ENCODE measurements around the gene ARL17A. TPM values are rescaled to one million over a fixed set of nuclear protein-coding genes. Genes with fewer than 3 reads are reported as not detected.
"Not testable (repeated sequence)": the region's sequence is repeated elsewhere in the genome, so short reads cannot be mapped to it uniquely, and the experiment has no call there.

ARL17A gene
- total RNA-seq, 1 donor from 2014 or later = 57.2 TPM

DNA sequence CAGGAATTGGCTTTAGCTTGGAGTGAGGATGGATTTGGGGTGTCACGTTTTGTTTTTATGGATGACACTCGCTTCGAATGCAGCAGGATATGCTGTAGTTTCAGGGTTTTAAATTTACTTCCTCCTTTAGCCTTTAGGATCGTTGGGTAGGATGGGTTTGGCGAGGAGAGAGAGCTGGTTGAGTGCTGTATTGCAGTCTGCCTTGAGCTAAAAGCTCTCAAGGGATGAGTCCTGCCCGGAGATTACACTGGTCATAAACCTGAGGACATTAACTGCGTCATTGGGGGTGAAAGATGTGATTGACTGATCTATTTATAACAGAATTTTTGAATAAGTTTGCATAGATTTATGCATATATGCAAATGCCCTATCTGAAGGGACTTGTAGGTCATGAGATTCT, 11.8 kb upstream of the ARL17A start:
- H3K27ac Mint-ChIP-seq; H3K27me3 Mint-ChIP-seq; H3K4me3 Mint-ChIP-seq; CTCF ChIA-PET; intact Hi-C loops (cut with micrococcal nuclease); H3K4me1 Mint-ChIP-seq; H3K36me3 Mint-ChIP-seq (ENCODE audit: low read depth); DNase-seq; POLR2A ChIA-PET; H3K9me3 Mint-ChIP-seq: not testable (repeated sequence)
- ATAC-seq (ENCODE audit: low read depth) = peak; percentile 78

DNA sequence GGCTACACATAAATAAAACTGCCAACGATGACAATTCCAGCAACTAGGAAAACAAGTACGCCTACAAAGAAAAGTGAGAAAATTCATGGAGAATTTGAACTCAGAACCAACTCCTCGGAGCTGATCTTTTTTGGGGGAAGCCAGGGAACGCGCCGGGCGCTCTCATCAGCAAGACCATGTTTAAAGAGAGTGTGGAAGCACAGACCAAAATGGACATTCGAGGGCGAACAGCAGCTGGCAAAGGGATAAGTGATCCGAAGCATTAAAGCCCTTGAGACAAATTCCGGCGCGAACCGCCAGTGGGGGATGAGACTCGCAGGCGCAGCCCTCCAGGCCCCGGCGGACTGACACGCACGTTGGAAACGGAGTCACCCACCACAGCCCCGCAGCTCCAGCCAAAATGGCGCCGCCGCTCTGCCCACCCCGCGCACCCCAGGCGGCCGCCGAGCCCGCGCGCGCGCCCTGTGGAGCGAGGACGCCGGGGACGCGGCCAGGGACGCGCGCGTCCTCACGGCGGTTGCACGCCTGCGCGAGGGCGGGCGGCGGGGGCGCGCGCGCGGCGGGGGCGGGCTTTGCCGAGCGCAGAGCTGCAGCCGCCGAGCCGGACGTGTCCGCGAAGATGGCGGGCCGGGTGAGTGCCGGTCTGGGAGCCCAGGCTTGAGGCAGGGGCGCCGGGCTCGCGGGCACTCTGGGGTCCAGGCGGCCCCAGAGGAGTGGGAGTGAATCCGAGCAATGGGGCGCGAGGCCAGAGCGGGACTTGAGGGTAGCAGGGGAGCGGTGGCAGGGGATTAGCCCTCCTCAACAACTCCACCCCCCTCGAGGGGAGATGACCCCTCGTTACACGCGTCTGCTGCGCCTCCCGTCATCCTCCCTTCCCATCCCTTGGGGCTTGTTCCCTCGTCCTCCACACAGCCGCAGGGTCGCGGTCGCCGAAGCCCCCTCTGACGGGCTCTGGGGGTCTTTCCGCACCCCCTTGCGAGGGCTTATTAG, 11.0 kb upstream of the ARL17A start, which contains the start of gene NSF:
Gene NSF, plus strand, starts transcription at position 513 of the 990 bp plus-strand sequence. Its CDS starts 107 bp downstream, at position 620.
- H3K9me3 Mint-ChIP-seq; H3K4me3 Mint-ChIP-seq; H3K27ac Mint-ChIP-seq; DNase-seq; CTCF ChIA-PET; H3K27me3 Mint-ChIP-seq; H3K36me3 Mint-ChIP-seq (ENCODE audit: low read depth); intact Hi-C loops (cut with micrococcal nuclease); POLR2A ChIA-PET; H3K4me1 Mint-ChIP-seq: not testable (repeated sequence)
- peak; percentile 80 for ATAC-seq (ENCODE audit: low read depth)

DNA sequence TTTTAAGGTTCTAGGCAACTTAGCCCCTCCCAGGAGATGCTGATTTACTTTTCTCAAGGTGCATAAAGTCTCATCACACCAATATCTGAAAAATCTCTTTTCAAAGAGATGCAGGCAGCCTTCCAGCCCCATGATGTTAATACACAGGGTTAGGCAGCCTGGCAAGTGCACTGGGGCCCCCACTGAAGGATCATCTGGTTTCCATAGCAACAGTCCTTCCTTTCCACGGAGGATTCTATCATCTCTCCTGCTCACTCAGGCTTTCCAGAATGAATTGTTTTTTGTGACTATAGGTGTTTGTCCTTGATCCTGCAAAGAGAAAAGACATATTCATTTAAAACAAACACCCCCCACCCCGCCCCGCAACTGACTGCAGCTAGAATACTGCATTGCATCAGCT, 6.0 kb upstream of the ARL17A start:
- H3K36me3 Mint-ChIP-seq (ENCODE audit: low read depth); H3K9me3 Mint-ChIP-seq; H3K4me3 Mint-ChIP-seq; POLR2A ChIA-PET; DNase-seq; H3K4me1 Mint-ChIP-seq; CTCF ChIA-PET; H3K27ac Mint-ChIP-seq; H3K27me3 Mint-ChIP-seq; intact Hi-C loops (cut with micrococcal nuclease); ATAC-seq (ENCODE audit: low read depth): not testable (repeated sequence)

DNA sequence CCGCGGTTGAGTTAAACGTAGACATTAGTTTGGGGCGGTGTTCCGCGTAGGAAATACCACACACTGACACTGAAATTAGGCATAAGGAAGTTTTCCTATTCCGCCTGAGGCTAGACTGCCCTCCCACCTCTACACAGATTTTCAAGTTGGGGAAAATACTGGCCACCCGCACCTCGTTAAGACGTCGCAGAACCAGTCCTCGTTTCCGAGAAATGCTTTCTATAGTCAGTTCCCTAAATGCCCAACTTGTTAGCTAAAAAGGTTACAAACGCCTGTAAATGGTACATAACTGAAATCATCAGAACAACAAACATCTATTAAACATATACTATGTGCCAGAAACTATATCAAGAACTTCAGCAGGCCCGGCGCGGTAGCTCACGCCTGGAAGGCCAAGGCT, 591 bp upstream of the ARL17A start:
- peak overlapping the region; percentile 41 for H3K27ac Mint-ChIP-seq
- not testable (repeated sequence) for ATAC-seq (ENCODE audit: low read depth); H3K4me1 Mint-ChIP-seq

DNA sequence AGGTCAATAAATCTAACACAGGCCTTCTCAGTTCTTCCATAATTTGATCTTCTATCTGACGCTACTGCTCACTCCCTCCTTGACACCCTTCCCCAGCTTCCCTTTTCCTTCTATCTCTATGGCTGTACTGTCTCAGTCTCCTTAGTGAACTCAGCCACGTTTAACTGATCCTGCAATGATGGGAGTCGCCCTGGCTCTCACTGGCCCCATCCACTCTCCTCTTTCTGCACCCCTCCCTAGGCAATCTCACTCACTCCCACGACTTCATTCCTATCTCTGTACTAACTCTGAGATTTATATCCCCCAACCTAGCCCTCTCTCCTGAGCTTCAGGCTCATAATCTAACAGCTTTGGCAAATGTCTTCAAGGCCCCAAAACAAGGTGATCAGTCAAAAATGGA, 7.7 kb downstream of the ARL17A start:
- H3K36me3 Mint-ChIP-seq (ENCODE audit: low read depth); CTCF ChIA-PET; H3K27me3 Mint-ChIP-seq; H3K4me3 Mint-ChIP-seq; H3K27ac Mint-ChIP-seq; H3K9me3 Mint-ChIP-seq; DNase-seq; H3K4me1 Mint-ChIP-seq; ATAC-seq (ENCODE audit: low read depth); POLR2A ChIA-PET; intact Hi-C loops (cut with micrococcal nuclease): not testable (repeated sequence)

More for the DNA sequence above, 591 bp upstream of the ARL17A start:
- DNase-seq; H3K27me3 Mint-ChIP-seq; intact Hi-C loops (cut with micrococcal nuclease); H3K4me3 Mint-ChIP-seq; H3K36me3 Mint-ChIP-seq (ENCODE audit: low read depth); POLR2A ChIA-PET; CTCF ChIA-PET; H3K9me3 Mint-ChIP-seq: not testable (repeated sequence)

DNA sequence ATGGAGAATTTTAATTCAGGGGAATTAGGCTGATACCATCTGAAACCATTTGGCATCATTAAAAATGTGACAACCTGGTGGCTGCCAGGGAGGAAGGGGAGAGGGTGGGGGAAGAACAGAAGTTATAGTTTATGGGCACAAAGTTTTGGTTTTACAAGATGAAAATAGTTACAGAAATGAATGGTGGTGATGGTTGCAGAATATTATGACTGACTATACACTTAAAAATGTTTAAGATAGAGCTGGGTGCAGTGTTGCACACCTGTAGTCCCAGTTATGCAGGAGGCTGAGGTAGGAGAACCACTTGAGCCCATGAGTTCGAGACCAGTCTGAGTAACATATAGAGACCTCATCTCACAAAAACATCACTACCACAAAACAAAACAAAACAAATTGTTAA, 12.5 kb downstream of the ARL17A start:
- ATAC-seq (ENCODE audit: low read depth); CTCF ChIA-PET; intact Hi-C loops (cut with micrococcal nuclease): not testable (repeated sequence)

DNA sequence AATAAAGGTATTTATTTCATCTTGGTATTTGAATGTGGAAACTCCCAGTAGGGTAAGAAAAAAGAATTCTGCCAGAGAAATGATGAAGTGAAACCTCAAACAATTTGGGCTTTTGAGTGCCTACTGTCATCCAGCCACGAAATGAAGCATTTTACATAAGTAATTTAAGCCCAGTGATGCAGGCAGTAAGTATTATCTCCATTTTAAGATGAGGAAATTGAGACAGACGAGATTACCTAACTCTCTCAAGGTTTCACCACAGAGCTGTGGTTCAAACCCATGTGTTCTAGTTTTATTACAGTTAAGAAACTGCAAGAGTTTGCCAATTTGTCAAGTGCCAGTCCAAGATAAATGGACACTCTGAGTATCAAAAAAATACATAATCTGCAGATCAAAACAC, 13.2 kb downstream of the ARL17A start:
- H3K36me3 Mint-ChIP-seq (ENCODE audit: low read depth); H3K9me3 Mint-ChIP-seq; H3K27me3 Mint-ChIP-seq; intact Hi-C loops (cut with micrococcal nuclease); H3K27ac Mint-ChIP-seq; POLR2A ChIA-PET; DNase-seq; H3K4me3 Mint-ChIP-seq; CTCF ChIA-PET; H3K4me1 Mint-ChIP-seq: not testable (repeated sequence)
- ATAC-seq (ENCODE audit: low read depth) = peak; percentile 95

More for the DNA sequence above, 12.5 kb downstream of the ARL17A start:
- DNase-seq; POLR2A ChIA-PET; H3K27me3 Mint-ChIP-seq; H3K27ac Mint-ChIP-seq; H3K4me3 Mint-ChIP-seq; H3K36me3 Mint-ChIP-seq (ENCODE audit: low read depth); H3K4me1 Mint-ChIP-seq; H3K9me3 Mint-ChIP-seq: not testable (repeated sequence)

DNA sequence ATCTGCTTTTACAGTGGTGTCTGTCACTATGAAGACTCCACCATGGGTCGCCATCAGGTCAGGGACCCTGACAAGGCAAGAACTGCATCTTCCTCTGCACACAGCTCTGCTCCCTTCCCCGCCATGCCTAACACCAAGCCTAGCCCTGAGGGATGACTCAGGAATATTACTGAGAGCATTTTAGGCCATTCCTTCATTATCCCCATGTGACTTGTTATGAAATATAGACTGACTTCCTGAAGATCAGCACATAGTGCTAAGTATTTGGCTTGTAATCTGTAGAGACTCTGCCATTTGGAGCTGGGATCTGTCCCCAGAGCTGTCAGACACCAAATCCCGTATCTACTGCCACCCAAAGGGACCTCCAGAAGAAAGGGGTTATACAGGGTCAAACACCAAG, 19.4 kb downstream of the ARL17A start:
- H3K4me1 Mint-ChIP-seq; POLR2A ChIA-PET; H3K9me3 Mint-ChIP-seq; CTCF ChIA-PET; H3K27ac Mint-ChIP-seq; DNase-seq; H3K4me3 Mint-ChIP-seq; ATAC-seq (ENCODE audit: low read depth); H3K27me3 Mint-ChIP-seq; H3K36me3 Mint-ChIP-seq (ENCODE audit: low read depth); intact Hi-C loops (cut with micrococcal nuclease): not testable (repeated sequence)

DNA sequence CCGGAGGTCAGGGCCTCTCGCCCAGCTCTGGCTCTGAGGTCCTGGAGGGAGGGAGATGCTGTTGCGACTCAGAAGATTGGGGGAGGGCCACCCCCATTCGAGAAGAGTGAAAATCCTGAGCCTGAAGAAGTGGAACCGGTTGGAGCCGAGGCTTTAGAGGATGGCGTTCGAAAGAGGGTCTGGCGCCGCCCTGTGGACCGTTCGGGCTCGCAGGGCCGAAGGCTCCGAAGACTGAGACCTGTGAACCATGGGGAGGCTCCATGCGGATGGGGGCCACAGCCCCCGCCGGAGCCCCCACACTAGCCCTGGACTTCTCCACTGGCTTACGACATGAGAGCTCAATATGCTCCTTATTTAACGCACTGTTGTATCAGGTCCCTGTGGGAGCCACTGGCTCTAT, 20.3 kb downstream of the ARL17A start:
- H3K9me3 Mint-ChIP-seq; H3K27me3 Mint-ChIP-seq; H3K27ac Mint-ChIP-seq; POLR2A ChIA-PET; H3K4me1 Mint-ChIP-seq; H3K4me3 Mint-ChIP-seq; H3K36me3 Mint-ChIP-seq (ENCODE audit: low read depth); DNase-seq; intact Hi-C loops (cut with micrococcal nuclease); CTCF ChIA-PET: not testable (repeated sequence)
- peak; percentile 40 for ATAC-seq (ENCODE audit: low read depth)

DNA sequence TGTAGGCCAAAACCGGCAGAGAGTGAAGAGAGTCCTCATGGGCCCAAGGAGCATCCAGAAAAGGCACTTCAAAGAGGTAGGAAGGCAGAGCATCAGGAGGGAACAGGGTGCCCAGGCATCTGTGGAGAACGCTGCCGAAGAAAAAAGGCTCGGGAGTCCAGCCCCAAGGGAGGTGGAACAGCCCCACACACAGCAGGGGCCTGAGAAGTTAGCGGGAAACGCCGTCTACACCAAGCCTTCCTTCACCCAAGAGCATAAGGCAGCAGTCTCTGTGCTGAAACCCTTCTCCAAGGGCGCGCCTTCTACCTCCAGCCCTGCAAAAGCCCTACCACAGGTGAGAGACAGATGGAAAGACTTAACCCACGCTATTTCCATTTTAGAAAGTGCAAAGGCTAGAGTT, 30.9 kb downstream of the ARL17A start:
- H3K27ac Mint-ChIP-seq; H3K4me1 Mint-ChIP-seq; H3K9me3 Mint-ChIP-seq; H3K4me3 Mint-ChIP-seq; H3K27me3 Mint-ChIP-seq; DNase-seq; POLR2A ChIA-PET; ATAC-seq (ENCODE audit: low read depth); H3K36me3 Mint-ChIP-seq (ENCODE audit: low read depth); intact Hi-C loops (cut with micrococcal nuclease); CTCF ChIA-PET: not testable (repeated sequence)

DNA sequence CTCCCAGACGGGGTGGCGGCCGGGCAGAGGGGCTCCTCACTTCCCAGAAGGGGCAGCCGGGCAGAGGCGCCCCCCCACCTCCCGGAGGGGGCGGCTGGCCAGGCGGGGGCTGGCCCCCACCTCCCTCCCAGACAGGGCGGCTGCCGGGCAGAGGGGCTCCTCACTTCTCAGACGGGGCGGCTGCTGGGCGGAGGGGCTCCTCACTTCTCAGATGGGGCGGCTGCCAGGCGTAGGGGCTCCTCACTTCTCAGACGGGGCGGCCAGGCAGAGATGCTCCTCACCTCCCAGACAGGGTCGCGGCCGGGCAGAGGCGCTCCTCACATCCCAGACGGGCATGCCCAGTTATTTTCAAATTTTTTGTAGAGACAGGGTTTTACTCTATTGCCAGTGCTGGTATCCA, 44.8 kb downstream of the ARL17A start:
- intact Hi-C loops (cut with micrococcal nuclease); H3K4me1 Mint-ChIP-seq; H3K27ac Mint-ChIP-seq; DNase-seq; H3K4me3 Mint-ChIP-seq; ATAC-seq (ENCODE audit: low read depth); H3K27me3 Mint-ChIP-seq; H3K9me3 Mint-ChIP-seq; POLR2A ChIA-PET; H3K36me3 Mint-ChIP-seq (ENCODE audit: low read depth); CTCF ChIA-PET: not testable (repeated sequence)

DNA sequence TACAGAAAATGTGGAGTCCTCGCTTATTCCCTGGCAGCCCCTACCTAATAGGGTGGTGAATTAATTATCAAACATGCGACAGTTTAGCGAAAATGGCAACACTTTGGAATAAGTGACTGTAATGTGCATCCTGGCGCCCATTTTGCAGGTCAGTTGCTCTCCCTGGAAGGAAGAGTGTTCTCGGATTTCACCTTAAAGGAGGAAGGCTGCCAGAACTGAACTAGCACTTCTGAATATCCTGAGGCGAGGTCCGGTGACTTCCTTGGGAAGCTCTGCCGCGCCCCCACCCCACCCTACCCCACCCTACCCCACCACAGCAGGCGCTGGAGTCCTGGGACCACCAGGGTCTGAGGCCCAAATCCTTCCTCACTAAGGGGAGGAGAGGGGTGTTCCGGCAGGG, 67.3 kb downstream of the ARL17A start, which contains the start of gene LRRC37A2:
Gene LRRC37A2, plus strand, starts transcription at position 301 of the 400 bp plus-strand sequence. CDS start 245 bp downstream, outside the sequence.
- intact Hi-C loops (cut with micrococcal nuclease); POLR2A ChIA-PET; H3K4me1 Mint-ChIP-seq; H3K4me3 Mint-ChIP-seq; H3K9me3 Mint-ChIP-seq; H3K27me3 Mint-ChIP-seq; ATAC-seq (ENCODE audit: low read depth); H3K36me3 Mint-ChIP-seq (ENCODE audit: low read depth); CTCF ChIA-PET; H3K27ac Mint-ChIP-seq; DNase-seq: not testable (repeated sequence)
